G401 (cell line): Measurements from ENCODE around the gene DDX23. TPM values are rescaled to one million over a fixed set of nuclear protein-coding genes. Genes with fewer than 3 reads are reported as not detected.
"Not testable (repeated sequence)": the region's sequence is repeated elsewhere in the genome, so short reads cannot be mapped to it uniquely, and the experiment has no call there.

ENCODE experiments used
- DNase-seq: peaks from one replicate; pipeline ENCODE4 v3.0.0-alpha.2; 2015; ENCODE audit warnings: low spot score
- in situ Hi-C: cut with HindIII; loops from 2 replicates; pipeline ENCODE4 v1.10.0; 2016; ENCODE audit warnings: low sequenced_read_pairs, mixed read lengths
- total RNA-seq: library from RNA; depleted of rRNA; stranded (reverse); fragments of >200 nt; shearing (Covaris generic); gene quantifications from 2 replicates; pipeline ENCODE4 v1.2.3, GENCODE V29; 2014; rRNA removed

DDX23 gene
- 73.4 and 87.1 TPM in 2 replicates for total RNA-seq

DNA sequence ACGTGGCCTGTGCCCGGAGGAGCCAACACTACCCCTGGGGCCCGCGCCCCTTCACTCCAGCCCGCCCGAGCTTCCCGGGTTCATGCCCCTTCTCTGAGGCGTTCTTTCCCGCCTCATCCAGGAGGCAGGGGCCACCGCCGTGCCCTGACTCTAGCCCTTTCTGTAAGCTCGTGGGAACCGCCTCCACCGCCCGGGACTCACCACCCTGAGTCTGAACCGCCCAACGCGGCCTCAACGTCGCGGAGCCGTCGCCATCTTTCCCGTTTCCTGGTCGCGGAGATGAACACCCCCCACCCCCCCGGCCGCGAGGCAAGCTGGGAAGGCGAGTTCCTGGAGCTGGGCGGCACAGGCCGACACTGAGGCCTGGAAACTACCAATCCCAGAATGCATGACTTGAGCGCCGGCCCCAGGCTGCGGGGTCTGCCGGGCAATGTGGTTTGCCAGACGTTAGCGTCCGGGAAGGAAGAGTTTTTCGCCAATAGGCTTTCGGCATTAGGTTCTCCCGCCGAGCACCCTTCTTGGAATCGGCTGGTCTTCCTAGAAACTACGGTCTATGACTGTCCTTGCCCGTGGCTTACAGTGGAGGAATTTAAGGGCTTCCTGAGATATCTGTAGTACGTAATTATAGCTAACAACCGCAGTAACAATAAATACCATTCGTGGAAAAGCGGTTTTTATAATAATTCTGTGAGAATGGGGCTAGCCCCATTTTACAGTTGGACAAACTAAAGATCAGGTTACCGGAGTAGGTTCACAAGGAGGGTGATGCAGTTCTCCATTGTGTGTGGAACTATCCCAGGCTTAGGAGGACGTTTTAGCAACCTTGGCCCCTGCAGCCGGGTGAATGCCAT is at the start of gene DDX23:
DDX23 (minus strand) TSS at position 281 of the 851 bp plus-strand sequence. CDS start 6,381 bp downstream, outside the sequence.
- in situ Hi-C loops = no loop called here
- peak; percentile 99 for DNase-seq

DNA sequence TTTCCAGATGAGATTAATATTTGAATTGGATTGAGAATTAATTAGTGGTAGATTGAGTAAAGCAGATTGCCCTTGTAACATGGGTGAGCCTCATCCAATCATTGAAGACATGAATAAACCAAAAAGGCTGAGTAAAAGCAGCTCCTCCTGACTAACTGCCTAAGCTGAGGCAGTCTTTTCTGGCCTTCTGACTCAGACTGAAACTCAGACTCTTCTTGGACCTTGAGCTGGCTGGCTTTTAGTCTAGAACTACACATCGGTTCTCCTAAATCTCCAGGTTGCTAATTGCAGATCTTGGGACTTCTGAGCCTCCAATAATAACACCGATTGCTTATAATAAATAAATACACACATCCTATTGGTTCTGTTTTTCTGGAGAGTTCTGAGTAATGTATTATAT is 49.3 kb upstream of the DDX23 start:
- in situ Hi-C loops = no loop called here
- DNase-seq = no peak

DNA sequence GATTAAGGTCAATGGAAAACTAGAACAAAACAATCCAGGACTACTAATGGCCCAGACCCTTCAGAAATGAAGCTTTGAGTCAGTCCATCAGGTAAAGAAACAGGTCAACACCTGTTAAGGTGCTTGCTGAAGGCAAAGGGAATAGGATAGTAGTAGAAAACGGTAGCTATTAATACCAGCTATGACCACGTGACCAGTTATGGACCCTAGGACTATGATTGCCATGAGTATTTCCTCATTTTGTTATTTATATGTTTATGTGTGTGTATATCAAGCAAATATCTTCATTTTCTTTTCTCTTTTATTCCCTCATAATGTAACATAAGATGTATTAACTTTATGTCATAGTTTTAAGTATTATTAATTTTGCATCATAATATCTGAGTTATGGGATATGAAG is 47.7 kb upstream of the DDX23 start:
- in situ Hi-C loops = no loop called here
- DNase-seq = no peak

DNA sequence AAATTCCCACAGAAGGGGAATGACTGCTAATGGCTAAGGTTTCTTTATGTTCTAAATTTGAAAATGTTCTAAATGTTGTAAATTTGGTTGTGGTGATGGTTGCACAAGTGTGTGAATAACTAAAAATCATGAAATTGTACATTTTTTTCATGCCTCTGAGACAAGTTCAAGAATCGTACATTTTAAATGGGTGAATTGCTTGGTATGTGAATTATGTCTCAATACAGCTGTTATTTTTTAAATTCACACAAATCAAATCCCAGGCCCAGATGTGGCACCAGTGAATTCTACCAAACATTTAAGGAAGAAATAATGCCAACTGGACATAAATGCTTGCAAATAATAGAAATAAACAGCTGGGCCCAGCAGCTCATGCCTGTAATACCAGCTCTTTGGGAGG is 42.3 kb upstream of the DDX23 start:
- no peak for DNase-seq
- in situ Hi-C loops = no loop called here

DNA sequence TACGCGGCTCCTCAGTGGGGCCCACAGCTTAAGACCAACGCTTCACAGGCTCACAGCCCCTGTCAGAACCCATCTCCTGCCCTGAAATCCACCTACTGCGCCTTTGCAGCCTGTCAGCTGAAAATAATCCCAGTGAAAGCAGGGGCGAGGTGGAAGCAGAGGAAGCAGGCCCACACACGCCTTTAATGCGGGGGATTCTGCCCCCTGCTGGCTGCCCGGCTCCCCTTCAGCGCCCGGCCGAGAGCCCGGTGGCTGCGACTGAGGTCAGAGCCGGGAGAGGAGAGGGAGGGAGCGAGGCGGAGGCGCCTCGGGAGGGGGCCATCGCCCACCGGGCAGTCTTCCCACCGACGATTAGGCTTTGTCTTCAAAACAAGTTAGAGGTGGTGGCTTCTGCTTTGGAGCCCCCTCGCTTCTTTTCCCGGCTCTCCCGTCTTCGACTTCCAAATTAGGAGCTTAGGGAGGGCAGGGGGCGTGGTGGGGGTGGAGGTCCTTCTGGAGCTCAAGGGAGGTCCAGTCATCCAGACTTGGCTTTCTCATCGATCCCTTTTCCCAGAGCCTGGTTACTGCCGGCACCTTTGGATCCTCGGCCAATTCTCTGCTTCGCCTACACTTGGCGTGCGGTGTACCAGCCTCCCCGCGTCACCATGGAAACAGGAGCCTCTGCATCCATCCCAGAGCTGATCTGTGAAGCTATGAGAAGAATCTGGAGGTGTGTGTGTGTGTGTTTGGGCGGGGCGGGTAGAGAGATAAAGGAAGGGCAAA is 38.9 kb upstream of the DDX23 start:
- DNase-seq = peak; percentile 95
- in situ Hi-C loops = no loop called here

DNA sequence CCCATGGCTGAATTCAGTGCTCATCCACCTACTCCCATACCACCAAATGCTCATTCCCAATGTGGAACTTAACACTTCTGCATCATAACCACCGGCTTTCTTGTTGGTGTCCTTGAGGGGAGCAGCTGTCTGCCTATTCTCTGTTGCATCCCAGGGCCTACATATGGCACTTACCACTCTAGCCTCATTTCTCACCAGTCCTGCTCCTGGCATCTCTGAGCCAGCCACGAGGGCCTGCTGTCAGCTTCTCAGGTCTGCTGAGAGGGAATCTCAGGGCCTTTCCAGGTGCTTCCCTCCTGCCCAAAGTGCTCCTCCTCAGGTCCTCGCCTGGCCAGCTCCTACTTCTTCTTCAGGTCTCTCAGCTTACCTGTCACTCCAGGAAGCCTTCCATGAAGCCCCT is 37.7 kb upstream of the DDX23 start:
- in situ Hi-C loops = no loop called here
- DNase-seq = peak; percentile 19

DNA sequence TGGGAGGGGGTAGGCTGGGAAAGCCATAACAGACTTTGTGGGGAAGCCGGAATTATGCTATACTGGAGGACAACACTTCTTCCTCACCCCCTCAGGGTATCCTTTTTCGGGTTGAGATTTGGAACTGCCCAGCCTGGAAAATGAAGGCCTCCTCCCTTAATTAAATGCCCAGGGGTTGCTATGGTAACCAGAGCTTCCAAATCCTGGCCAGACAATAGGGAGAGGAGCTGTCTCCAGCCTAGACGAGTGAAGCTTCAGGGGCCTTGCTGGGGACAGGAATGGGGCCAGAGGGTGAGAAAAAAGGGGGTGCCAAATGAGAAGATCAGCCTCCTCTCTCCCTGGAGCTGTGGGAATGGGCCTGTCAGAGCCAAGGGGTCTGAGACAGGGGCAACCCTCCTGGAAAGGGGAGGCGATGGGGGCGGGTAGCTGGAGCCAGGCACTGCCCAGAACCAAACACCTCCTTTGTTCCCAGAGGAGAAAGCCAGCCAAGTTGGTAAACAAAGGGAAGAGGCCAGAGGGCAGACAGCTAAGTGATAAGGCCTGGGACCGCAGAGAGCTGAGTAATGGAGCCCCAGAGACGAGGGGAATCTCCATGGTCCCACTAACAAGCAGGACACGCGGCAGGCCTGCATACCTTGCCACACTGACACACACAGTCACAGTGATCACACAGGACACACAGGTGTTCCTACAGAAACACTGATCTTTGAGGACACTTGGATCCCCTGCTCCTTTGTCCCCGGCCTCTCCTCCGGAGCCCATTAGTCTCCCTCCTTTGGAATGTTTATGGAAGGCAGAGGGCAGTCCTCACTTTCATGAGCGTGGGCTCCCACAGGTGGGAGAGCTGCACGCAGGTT is 31.6 kb upstream of the DDX23 start:
- no peak for DNase-seq

DNA sequence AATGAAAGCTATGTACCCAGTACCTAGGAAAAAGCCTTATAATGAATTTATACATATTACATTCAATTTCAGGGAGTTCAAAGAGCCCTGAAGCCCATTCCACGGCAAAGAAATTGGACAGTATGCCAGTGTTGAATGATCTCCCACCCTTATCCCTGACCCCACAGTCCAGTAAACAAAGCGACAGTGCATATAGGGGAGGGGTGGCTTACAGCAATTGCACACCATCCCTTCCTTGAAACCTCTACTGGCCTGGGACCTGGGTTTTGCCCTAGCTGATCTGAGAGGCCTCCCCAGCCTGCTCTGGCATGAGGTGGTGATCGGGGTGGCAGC is 31.0 kb upstream of the DDX23 start:
- no peak for DNase-seq
- in situ Hi-C loops = no loop called here

More for the DNA sequence above, 31.6 kb upstream of the DDX23 start:
- in situ Hi-C loops = no loop called here

DNA sequence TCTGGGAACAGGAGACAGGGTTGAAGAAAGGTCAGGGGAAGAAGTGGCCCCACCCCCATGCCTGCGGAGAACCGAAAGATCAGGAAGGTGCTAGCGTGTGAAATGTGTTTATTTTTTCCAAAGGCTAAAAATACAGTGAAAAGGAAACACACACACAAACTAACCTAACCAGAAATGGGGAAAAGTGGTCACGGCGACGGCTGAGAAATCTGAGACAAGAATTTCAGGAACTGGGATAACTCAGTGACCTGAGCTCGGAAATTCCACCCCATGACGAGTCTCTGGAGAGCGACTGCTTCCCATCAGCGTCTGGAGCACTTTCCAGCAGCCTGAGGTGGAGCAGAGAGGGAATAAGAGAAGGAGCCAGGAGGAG is 30.3 kb upstream of the DDX23 start:
- in situ Hi-C loops = no loop called here
- no peak for DNase-seq

DNA sequence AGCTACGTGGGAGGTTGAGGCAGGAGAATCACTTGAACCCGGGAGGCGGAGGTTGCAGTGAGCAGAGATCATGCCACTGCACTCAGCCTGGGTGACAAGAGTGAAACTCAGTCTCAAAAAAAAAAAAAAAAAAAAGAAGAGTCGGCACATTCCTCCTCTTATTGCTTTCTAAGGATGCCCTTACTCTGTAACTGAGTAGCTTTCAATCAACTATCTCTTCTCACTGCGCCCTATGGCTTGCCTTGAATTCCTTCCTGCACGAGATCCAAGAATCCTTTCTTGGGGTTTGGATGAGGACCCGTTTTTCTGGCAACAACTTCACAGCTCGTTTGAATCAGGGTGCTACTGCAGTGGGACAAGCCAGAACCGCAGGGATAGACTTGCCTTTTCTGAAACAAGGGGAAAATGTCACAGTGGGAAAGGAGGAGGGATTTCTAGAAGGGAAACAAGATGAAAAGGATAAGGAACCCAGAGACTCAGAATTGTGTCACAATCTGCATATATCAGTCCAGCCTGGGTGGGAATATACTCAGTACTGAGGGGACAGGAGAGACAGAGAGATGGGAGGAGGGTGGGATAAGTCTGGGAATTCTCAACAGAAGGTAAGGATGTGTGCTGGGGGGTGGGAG is 29.8 kb upstream of the DDX23 start:
- no peak for DNase-seq
- in situ Hi-C loops = no loop called here

DNA sequence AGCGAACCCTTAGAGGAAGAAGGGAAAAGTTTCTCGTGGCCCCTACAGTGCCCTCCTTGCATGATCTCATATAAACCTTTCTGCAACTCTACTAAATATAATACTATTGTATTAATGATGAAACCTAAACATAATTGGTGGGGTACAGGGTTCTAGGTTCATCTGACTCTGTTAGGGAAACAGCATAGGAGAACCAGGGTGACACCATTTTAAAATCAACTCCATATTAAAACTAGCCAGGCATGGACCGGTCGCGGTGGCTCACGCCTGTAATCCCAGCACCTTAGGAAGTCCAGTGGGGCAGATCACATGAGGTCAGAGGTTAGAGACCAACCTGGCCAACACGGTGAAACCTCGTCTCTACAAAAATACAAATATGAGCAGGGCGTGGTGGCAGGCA is 28.7 kb upstream of the DDX23 start:
- in situ Hi-C loops = no loop called here
- no peak for DNase-seq

DNA sequence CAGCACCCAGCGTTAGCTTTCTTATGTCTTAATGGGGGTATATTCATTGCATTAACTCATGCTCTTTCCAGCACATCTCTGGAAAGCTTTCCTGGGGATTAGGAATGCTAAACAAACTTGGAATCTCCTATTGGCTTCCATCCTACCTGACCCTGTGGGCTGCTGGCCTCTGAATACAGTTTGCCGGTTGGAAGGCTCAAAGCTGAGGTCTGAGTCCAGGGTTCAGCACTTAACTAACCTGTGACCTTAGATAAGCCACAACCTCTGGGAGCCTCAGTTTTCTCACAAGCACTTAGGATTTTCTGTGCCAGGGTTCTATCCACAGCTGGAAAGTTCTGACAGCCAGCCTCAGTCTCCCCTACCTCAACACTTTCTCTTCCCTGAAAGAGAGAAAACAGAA is 26.6 kb upstream of the DDX23 start:
- DNase-seq = no peak
- in situ Hi-C loops = no loop called here

DNA sequence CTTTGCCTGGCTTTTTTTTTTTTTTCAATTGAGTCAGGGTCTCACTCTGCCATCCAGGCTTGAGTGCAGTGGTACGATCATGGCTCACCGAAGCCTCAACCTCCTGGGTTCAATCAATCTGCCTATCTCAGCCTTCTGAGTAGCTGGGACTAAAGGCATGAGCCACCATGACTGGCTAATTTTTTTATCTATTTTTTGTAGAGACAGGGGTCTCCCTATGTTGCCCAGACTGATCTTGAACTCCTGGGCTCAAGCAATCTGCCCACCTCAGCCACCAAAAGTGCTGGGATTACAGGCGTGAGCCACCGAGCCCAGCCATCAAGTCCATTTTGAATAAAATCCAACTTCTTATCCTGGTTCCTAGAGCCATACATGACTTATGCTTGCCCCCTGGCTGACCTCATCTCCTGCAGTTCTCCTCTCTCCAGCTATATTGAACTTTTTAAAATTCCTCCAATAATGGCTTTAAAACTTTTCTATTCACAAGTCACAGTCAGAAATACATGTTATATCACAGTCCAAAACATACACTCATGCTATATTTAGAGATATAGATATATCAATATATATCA is 24.1 kb upstream of the DDX23 start:
- in situ Hi-C loops = no loop called here

DNA sequence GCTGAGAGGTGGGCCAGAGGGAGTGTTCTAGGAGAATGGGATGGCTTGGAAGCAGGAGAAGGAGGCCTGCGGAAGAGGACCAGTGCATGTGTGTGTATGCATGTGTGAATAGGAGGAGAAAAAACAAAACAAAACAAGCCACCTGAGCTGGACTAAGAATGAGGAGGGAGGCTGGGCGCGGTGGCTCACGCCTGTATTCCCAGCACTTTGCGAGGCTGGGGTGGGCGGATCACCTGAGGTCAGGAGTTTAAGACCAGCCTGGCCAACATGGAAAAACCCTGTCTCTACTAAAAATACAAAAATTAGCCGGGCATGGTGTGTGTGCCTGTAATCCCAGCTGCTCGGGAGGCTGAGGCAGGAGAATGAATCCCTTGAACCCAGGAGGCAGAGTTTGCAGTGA is 21.6 kb upstream of the DDX23 start:
- in situ Hi-C loops, DNase-seq: not testable (repeated sequence)

More for the DNA sequence above, 24.1 kb upstream of the DDX23 start:
- no peak for DNase-seq

DNA sequence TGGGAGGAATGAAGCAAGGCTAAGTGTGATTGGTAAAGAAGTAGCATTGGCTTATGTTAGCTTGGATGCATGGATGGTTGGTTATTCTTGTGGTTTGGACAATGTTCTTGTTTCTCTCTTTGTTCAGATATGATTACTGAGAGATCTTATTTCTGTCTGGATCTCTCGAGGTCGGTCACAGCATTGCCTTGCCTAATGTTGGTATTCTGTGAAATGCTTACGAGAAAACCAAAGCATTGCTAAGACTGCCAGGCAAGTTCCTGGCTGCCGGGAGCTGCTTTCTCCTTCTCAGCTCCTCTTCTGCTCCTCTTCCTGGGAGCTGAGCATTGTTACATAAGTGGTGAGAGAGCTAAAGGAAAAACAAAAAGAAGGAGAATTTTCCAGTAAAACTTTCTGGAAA is 21.1 kb upstream of the DDX23 start:
- DNase-seq = no peak
- in situ Hi-C loops = no loop called here

DNA sequence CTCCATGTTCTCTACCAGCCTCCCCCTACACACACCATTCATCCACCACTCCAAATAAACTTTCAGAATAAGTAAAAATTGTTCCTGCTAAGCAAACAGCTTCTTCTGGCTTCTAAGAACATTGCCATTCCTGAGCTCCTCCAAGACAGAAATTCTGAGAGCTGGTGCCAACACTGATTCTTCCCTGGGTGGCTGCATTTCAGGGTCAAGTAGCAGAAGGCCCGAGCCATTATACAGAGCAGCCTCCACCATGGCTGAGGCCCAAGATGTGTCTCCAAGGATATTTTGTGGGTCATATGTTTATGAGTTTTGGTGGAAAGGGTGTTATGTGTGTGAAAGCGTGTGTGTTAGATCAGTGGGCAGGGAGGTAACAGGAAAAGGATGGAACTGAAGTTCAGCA is 17.2 kb upstream of the DDX23 start:
- in situ Hi-C loops = no loop called here
- no peak for DNase-seq

DNA sequence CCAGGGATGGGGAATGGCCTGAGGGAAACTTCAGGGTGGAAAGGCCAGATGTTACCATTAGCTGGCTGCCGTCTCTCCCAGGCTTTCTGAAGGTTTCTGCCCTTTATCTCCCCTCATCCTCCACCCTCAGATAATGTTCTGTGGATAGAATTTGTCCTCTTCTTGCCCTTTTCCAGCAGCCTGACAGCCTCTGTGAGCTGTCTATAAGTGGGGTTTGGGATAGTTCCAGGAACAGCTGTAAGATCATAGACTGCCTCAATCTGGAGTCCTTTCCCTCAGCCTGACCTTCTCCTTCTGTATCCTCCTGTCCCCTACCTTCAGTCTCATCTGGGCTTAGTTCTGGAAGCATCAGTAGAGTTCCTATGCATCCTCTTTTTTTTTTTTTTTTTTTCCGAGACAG is 16.5 kb upstream of the DDX23 start:
- no peak for DNase-seq
- in situ Hi-C loops = no loop called here

DNA sequence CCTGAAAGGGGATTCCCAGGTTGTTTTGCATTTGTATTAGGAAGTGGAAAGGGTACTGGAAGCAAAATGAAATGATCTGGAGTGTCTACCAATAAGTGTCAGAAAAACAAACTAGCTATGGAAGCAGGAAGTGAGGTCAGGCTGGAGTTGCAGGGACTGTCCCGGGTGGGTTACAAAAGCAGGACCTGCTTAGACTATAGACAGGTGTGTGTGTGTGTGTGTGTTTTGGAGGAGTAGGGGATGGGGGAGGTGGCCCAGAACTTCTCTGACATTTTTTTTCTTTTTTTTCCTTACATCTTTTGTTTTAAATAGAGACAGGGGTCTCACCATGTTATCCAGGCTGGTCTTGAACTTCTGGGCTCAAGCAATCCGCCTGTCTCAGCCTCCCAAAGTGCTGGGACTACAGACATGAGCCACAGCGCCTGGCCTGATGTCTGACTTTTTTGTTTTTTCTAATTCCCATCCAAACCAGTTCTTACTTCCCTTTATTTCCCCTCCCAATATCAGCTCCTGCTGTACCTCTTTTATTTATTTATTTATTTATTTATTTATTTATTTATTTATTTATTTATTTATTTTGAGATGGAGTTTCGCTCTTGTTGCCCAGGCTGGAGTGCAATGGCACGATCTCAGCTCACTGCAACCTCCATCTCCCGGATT is 14.2 kb upstream of the DDX23 start:
- no peak for DNase-seq
- in situ Hi-C loops = no loop called here
